ENCODE results near the gene CACNG5. TPM values are rescaled to one million over a fixed set of nuclear protein-coding genes. Genes with fewer than 3 reads are reported as not detected.

The CACNG5 gene
- polyA plus RNA-seq, 3 donors: not detected

DNA sequence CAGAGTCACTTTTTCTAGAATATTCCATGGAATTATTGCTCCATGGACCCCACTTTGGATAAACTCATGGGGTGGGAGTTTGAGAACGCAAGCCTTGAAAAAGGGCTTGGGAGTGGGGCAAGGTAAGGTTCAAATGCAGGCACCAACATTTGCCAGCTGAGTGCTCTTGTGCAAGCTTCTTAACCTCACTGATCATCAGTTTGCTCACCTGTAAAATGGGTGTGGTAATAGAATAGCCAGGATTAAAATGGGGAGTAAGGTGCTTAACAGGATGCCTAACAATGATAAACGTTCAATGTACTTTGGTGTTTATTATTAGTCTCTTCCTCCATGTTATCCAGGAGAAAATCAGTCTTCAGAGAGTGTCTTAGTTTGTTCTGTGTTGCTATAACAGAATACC, 39.0 kb downstream of the CACNG5 start:
- Histone ChIP-seq H3K36me3 (replicated peaks in 1 of 2; ENCODE audit: control insufficient read depth in 1 of 2, insufficient read depth in 2 of 2, low read length in 2 of 2) (no peaks in the 10 kb centered on the region), H4K20me1 (ENCODE audit: insufficient read depth, low read length) (no peaks in the 10 kb centered on the region), H3K4me2 (replicated peaks; ENCODE audit: extremely low read depth, low read length, poor library complexity, severe bottlenecking) (no peak overlapping the region), H3K27me3 (ENCODE audit: control insufficient read depth in 2 of 2, insufficient read depth in 2 of 2, low read length in 2 of 2) (no peaks in the 10 kb centered on the region), H3K4me1 (ENCODE audit: control insufficient read depth in 1 of 2, insufficient read depth in 2 of 2, low read length in 2 of 2) (no peaks in the 10 kb centered on the region), H3K27ac (ENCODE audit: low read depth in 1 of 2, low read length in 2 of 2) (no peak overlapping the region), H2AFZ (ENCODE audit: insufficient read depth, low read depth, low read length, poor library complexity, severe bottlenecking) (no peak overlapping the region), H3K79me2 (ENCODE audit: insufficient read depth, low read length) (no peaks in the 10 kb centered on the region), H3K4me3 (replicated peaks in 1 of 3; ENCODE audit: low read depth in 2 of 3, low read length in 3 of 3) (no peak overlapping the region), H3K9ac (ENCODE audit: insufficient read depth, low read length, poor library complexity, severe bottlenecking) (no peak overlapping the region), H3K9me3 (replicated peaks in 1 of 2; ENCODE audit: control insufficient read depth in 1 of 2, insufficient read depth in 1 of 2, low read length in 2 of 2) (peaks cover 7 to 8% of the 10 kb centered on the region in 2 donors)
- WGBS (ENCODE audit: insufficient coverage): no CpG with 5 or more reads among the region's 2 CpGs
- TF ChIP-seq, protein P1, sequence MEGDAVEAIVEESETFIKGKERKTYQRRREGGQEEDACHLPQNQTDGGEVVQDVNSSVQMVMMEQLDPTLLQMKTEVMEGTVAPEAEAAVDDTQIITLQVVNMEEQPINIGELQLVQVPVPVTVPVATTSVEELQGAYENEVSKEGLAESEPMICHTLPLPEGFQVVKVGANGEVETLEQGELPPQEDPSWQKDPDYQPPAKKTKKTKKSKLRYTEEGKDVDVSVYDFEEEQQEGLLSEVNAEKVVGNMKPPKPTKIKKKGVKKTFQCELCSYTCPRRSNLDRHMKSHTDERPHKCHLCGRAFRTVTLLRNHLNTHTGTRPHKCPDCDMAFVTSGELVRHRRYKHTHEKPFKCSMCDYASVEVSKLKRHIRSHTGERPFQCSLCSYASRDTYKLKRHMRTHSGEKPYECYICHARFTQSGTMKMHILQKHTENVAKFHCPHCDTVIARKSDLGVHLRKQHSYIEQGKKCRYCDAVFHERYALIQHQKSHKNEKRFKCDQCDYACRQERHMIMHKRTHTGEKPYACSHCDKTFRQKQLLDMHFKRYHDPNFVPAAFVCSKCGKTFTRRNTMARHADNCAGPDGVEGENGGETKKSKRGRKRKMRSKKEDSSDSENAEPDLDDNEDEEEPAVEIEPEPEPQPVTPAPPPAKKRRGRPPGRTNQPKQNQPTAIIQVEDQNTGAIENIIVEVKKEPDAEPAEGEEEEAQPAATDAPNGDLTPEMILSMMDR (IDR thresholded peaks at IDR 0.05): no peak
- H3K9me3 Mint-ChIP-seq: peaks cover 2 to 10% (median 5%) of the 10 kb centered on the region in 7 donors
- no peaks in the 10 kb centered on the region for H3K4me1 Mint-ChIP-seq
- H3K27me3 Mint-ChIP-seq (ENCODE audit: low read depth in 3 of 3): peaks cover 2 to 8% (median 5%) of the 10 kb centered on the region in 3 donors
- H3K27ac Mint-ChIP-seq: no peak overlapping the region
- intact Hi-C loops (cut with micrococcal nuclease): no loop called here
- no peak overlapping the region for H3K4me3 Mint-ChIP-seq
- no peak for DNase-seq
- no peaks in the 10 kb centered on the region for H3K36me3 Mint-ChIP-seq

DNA sequence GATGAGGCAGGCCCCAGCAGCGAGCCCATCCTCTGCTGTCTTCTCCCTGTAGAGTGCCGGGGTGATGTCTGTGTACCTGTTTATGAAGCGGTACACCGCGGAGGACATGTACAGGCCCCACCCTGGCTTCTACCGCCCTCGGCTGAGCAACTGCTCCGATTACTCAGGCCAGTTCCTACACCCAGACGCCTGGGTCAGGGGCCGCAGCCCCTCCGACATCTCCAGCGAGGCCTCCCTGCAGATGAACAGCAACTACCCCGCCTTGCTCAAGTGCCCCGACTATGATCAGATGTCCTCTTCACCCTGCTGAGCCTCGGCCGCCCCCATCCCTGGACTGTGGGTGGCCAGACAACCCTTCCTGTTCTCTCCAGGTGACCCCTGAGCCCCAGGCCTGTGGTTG, 50.0 kb downstream of the CACNG5 start:
- TF ChIP-seq, protein P1 (IDR thresholded peaks at IDR 0.05): no peak
- no peak overlapping the region for H3K27ac ChIP-seq (ENCODE audit: low read depth in 1 of 2, low read length in 2 of 2)
- Mint-ChIP-seq H3K9me3 (peaks cover 7 to 23% (median 17%) of the 10 kb centered on the region in 7 donors), H3K27me3 (ENCODE audit: low read depth in 3 of 3) (peaks cover 2 to 9% (median 3%) of the 10 kb centered on the region in 3 donors), H3K27ac (peak overlapping the region in 1 of 7 donors; percentile 18), H3K4me3 (no peak overlapping the region), H3K4me1 (no peaks in the 10 kb centered on the region), H3K36me3 (no peaks in the 10 kb centered on the region)
- H3K9ac ChIP-seq (ENCODE audit: insufficient read depth, low read length, poor library complexity, severe bottlenecking): no peak overlapping the region
- H2AFZ ChIP-seq (ENCODE audit: insufficient read depth, low read depth, low read length, poor library complexity, severe bottlenecking): no peak overlapping the region
- WGBS (ENCODE audit: insufficient coverage): 98% methylated on average over 12 of the region's 16 CpGs
- no peaks in the 10 kb centered on the region for H3K36me3 ChIP-seq (replicated peaks in 1 of 2; ENCODE audit: control insufficient read depth in 1 of 2, insufficient read depth in 2 of 2, low read length in 2 of 2)
- peaks cover 3 to 6% of the 10 kb centered on the region in 2 donors for H3K9me3 ChIP-seq (replicated peaks in 1 of 2; ENCODE audit: control insufficient read depth in 1 of 2, insufficient read depth in 1 of 2, low read length in 2 of 2)
- no peaks in the 10 kb centered on the region for H4K20me1 ChIP-seq (ENCODE audit: insufficient read depth, low read length)
- no peaks in the 10 kb centered on the region for H3K27me3 ChIP-seq (ENCODE audit: control insufficient read depth in 2 of 2, insufficient read depth in 2 of 2, low read length in 2 of 2)
- no peaks in the 10 kb centered on the region for H3K4me1 ChIP-seq (ENCODE audit: control insufficient read depth in 1 of 2, insufficient read depth in 2 of 2, low read length in 2 of 2)
- H3K4me3 ChIP-seq (replicated peaks in 1 of 3; ENCODE audit: low read depth in 2 of 3, low read length in 3 of 3): no peak overlapping the region
- H3K4me2 ChIP-seq (replicated peaks; ENCODE audit: extremely low read depth, low read length, poor library complexity, severe bottlenecking): no peak overlapping the region
- intact Hi-C loops (cut with micrococcal nuclease): no loop called here
- DNase-seq: no peak
- H3K79me2 ChIP-seq (ENCODE audit: insufficient read depth, low read length): no peaks in the 10 kb centered on the region

Measured in CD14-positive monocyte (primary cell).